B cell (primary cell): ENCODE data around the gene CAPG. TPM values are rescaled to one million over a fixed set of nuclear protein-coding genes. Genes with fewer than 3 reads are reported as not detected.
"Not testable (repeated sequence)": the region's sequence is repeated elsewhere in the genome, so short reads cannot be mapped to it uniquely, and the experiment has no call there.

ENCODE experiments used
- ATAC-seq: fragments of 200-7000 bp; cut with Tn5 transposase; one replicate; pipeline ENCODE4 v1.10.0; 2021; ENCODE audit warnings: low read depth, mild to moderate bottlenecking, moderate number of reproducible peaks, moderate library complexity
- CTCF ChIA-PET: fragments of 350-600 bp; sonication (Branson Sonifier 250); formaldehyde crosslinking; loops from one replicate; lab custom pipeline; 2021; ENCODE audit warnings: antibody characterized with exemption, inconsistent platforms; lab: Charles Lee
- POLR2A ChIA-PET: fragments of 350-600 bp; sonication (Branson Sonifier 250); formaldehyde crosslinking; loops from one replicate; lab custom pipeline; 2021; ENCODE audit warnings: antibody characterized with exemption; lab: Charles Lee
- DNase-seq: peaks from one replicate; pipeline ENCODE4 v3.0.0; 2013
- H2AFZ ChIP-seq: 2 replicates; pipeline ENCODE4 v1.6.1; 2012; ENCODE audit warnings: mild to moderate bottlenecking, low read depth, low read length; ENCODE audit not compliant: insufficient read depth, poor library complexity, severe bottlenecking
- H3K27ac ChIP-seq, 2 donors: 1 replicate in 1 of 2; 2 replicates in 1 of 2; pipeline ENCODE4 v1.5.1; 2012 to 2013; ENCODE audit warnings: low read length in 2 of 2, mild to moderate bottlenecking in 2 of 2, moderate library complexity in 1 of 2
- H3K27me3 ChIP-seq, 4 experiments: fragments of 200-600 bp in 1 of 4; sonication (generic) in 1 of 4; replicated peaks in 1 of 4; 1 replicate in 2 of 4; 2 replicates in 2 of 4; pipeline versions ENCODE4 v1.6.1 to v1.7.0; 2013 to 2016; ENCODE audit warnings: low read length in 3 of 4, mild to moderate bottlenecking in 2 of 4, mixed read lengths in 1 of 4, moderate library complexity in 1 of 4; ENCODE audit not compliant: insufficient read depth in 4 of 4, control insufficient read depth in 3 of 4; ENCODE audit errors: control extremely low read depth in 1 of 4
- H3K36me3 ChIP-seq, 2 experiments: replicated peaks in 1 of 2; 1 replicate in 1 of 2; 2 replicates in 1 of 2; pipeline versions ENCODE4 v1.6.1 to v1.7.1; 2013; ENCODE audit warnings: low read length in 1 of 2; ENCODE audit not compliant: insufficient read depth in 2 of 2, control insufficient read depth in 1 of 2; ENCODE audit errors: control extremely low read depth in 1 of 2, extremely low read depth in 1 of 2
- H3K4me1 ChIP-seq, 2 donors: fragments of 200-600 bp in 1 of 2; sonication (generic) in 1 of 2; 1 replicate in 1 of 2; 2 replicates in 1 of 2; pipeline versions ENCODE4 v1.5.1 to v1.6.1; 2013 to 2017; ENCODE audit warnings: low read length in 2 of 2; ENCODE audit not compliant: control insufficient read depth in 2 of 2, insufficient read depth in 2 of 2
- H3K4me2 ChIP-seq: replicated peaks from 2 replicates; pipeline ENCODE3; 2012; ENCODE audit warnings: mild to moderate bottlenecking, low read depth, low read length; ENCODE audit not compliant: poor library complexity, severe bottlenecking
- H3K4me3 ChIP-seq, 5 experiments: fragments of 200-600 bp in 1 of 5; sonication (generic) in 1 of 5; 1 replicate in 3 of 5; 2 replicates in 2 of 5; pipeline versions ENCODE4 v1.5.1 to v1.7.0; 2011 to 2016; ENCODE audit warnings: low read length in 4 of 5, mild to moderate bottlenecking in 4 of 5, low read depth in 2 of 5, control low read depth in 1 of 5, moderate library complexity in 1 of 5; ENCODE audit not compliant: insufficient read depth in 1 of 5; ENCODE audit errors: control extremely low read depth in 1 of 5, extremely low read depth in 1 of 5
- H3K79me2 ChIP-seq: fragments of 200-600 bp; sonication (generic); one replicate; pipeline ENCODE4 v1.6.0; 2016; ENCODE audit warnings: low read length; ENCODE audit not compliant: control insufficient read depth, insufficient read depth
- H3K9ac ChIP-seq: fragments of 200-600 bp; sonication (generic); 2 replicates; pipeline ENCODE4 v1.6.1; 2017; ENCODE audit warnings: mild to moderate bottlenecking, low read length, moderate library complexity
- H3K9me3 ChIP-seq, 3 donors: one replicate each; pipeline versions ENCODE4 v1.6.1 to v1.7.1; 2013; ENCODE audit warnings: low read length in 2 of 3; ENCODE audit not compliant: control insufficient read depth in 2 of 3, insufficient read depth in 1 of 3; ENCODE audit errors: control extremely low read depth in 1 of 3
- H4K20me1 ChIP-seq: 2 replicates; pipeline ENCODE4 v1.6.0; 2012; ENCODE audit warnings: mild to moderate bottlenecking, low read length; ENCODE audit not compliant: insufficient read depth, control insufficient read depth, poor library complexity, severe bottlenecking
- H3K27ac Mint-ChIP-seq: one replicate; pipeline ENCODE4 v1.8.0; 2021; ENCODE audit warnings: mixed read lengths
- H3K27me3 Mint-ChIP-seq: one replicate; pipeline ENCODE4 v1.8.0; 2021; ENCODE audit warnings: mixed read lengths
- H3K4me1 Mint-ChIP-seq: one replicate; pipeline ENCODE4 v1.8.0; 2021; ENCODE audit warnings: mixed read lengths
- H3K4me3 Mint-ChIP-seq: one replicate; pipeline ENCODE4 v1.8.0; 2021; ENCODE audit warnings: mixed read lengths
- H3K9me3 Mint-ChIP-seq: one replicate; pipeline ENCODE4 v1.8.0; 2022; ENCODE audit warnings: mixed read lengths; ENCODE audit not compliant: insufficient read depth
- CTCF ChIP-seq: fragments of 200-600 bp; IDR thresholded peaks from one replicate; pipeline ENCODE4 v1.8.0; 2022; ENCODE audit warnings: antibody characterized with exemption, mild to moderate bottlenecking
- EZH2 ChIP-seq: IDR thresholded peaks from 2 replicates; pipeline ENCODE4 v1.6.1; 2012; ENCODE audit warnings: borderline replicate concordance, low read depth, mild to moderate bottlenecking, moderate library complexity, low read length; ENCODE audit not compliant: insufficient read depth, poor library complexity, severe bottlenecking
- WGBS: methylation state at CpG from one replicate; pipeline ENCODE4 v1.1.5; 2013; ENCODE audit warnings: missing lambda C conversion rate; ENCODE audit not compliant: insufficient coverage; 5-methylcytosine and 5-hydroxymethylcytosine counted together
- intact Hi-C: fragments of 100-400 bp; cut with micrococcal nuclease; formaldehyde crosslinking; loops from one replicate; pipeline ENCODE4 v1.10.0; 2022
- polyA plus RNA-seq: library from polyadenylated mRNA; depleted of rRNA; stranded (reverse); fragments of >200 nt; gene quantifications from 2 replicates; pipeline ENCODE4 v1.2.3, GENCODE V29; 2012
- total RNA-seq, 2 donors: library from RNA; stranded (reverse); fragments of 120-200 nt in 1 of 2; gene quantifications; 1 replicate in 1 of 2; 2 replicates in 1 of 2; pipeline versions ENCODE4 v1.2.3 to v1.2.4, GENCODE V29; 2013 to 2022

CAPG gene
- total and polyA plus RNA-seq, 2 donors (not counting 1 experiment from before 2014, with no cell fraction given), result 158 to 210 TPM

GRCh38 chr2:85368921-85369320 is 41.2 kb downstream of the CAPG start:
- Mint-ChIP-seq H3K4me3 (no peak overlapping the region), H3K4me1 (no peaks in the 10 kb centered on the region), H3K9me3 (no peaks in the 10 kb centered on the region), H3K27ac (no peak overlapping the region), H3K27me3 (no peaks in the 10 kb centered on the region)
- CTCF ChIA-PET, result interaction anchor here (0.8 kb wide), 1 partner anchor 183 kb away, joined by 3 read pairs; no protein-coding TSS in a partner anchor
- ATAC-seq (no peak), DNase-seq (no peak)
- H3K9ac ChIP-seq, result no peak overlapping the region
- H3K4me1 ChIP-seq, result no peaks in the 10 kb centered on the region
- H3K4me3 ChIP-seq, result no peak overlapping the region
- POLR2A ChIA-PET, result no interaction called here
- intact Hi-C loops, result no loop called here
- no peaks in the 10 kb centered on the region for H3K79me2 ChIP-seq
- no peak overlapping the region for H2AFZ ChIP-seq
- H3K9me3 ChIP-seq, result no peaks in the 10 kb centered on the region
- peaks cover 0 to 9% of the 10 kb centered on the region in 2 experiments for H3K36me3 ChIP-seq
- no peak overlapping the region for H3K27ac ChIP-seq
- no peaks in the 10 kb centered on the region for H3K27me3 ChIP-seq
- TF ChIP-seq CTCF (no peak), EZH2 (no peak)
- H4K20me1 ChIP-seq, result no peaks in the 10 kb centered on the region
- no peak overlapping the region for H3K4me2 ChIP-seq

GRCh38 chr2:85367180-85367579 is 43.0 kb downstream of the CAPG start:
- Histone ChIP-seq H3K79me2 (no peaks in the 10 kb centered on the region), H3K27me3 (no peaks in the 10 kb centered on the region), H3K36me3 (peaks cover 2 to 20% of the 10 kb centered on the region in 2 experiments), H3K9ac (no peak overlapping the region), H3K4me2 (no peak overlapping the region), H4K20me1 (no peaks in the 10 kb centered on the region), H3K4me1 (no peaks in the 10 kb centered on the region), H3K4me3 (no peak overlapping the region), H2AFZ (no peak overlapping the region), H3K27ac (no peak overlapping the region), H3K9me3 (no peaks in the 10 kb centered on the region)
- Mint-ChIP-seq H3K4me1 (no peaks in the 10 kb centered on the region), H3K9me3 (no peaks in the 10 kb centered on the region), H3K27me3 (no peaks in the 10 kb centered on the region), H3K27ac (no peak overlapping the region), H3K4me3 (no peak overlapping the region)
- DNase-seq, result no peak
- ChIA-PET CTCF (no interaction called here), POLR2A (no interaction called here)
- 96% methylated on average over 4 of the region's 5 CpGs for whole genome bisulfite sequencing
- no peak for TF ChIP-seq CTCF
- no peak for TF ChIP-seq EZH2
- intact Hi-C loops, result no loop called here
- ATAC-seq, result no peak

- POLR2A ChIA-PET, result not testable (repeated sequence)
- WGBS, result 100% methylated on average over 1 of the region's 5 CpGs
Observed at GRCh38 chr2:85362653-85363387, 47.3 kb downstream of the CAPG start.

More at GRCh38 chr2:85362653-85363387, 47.3 kb downstream of the CAPG start:
- intact Hi-C loops, H3K27me3 Mint-ChIP-seq, H3K9me3 ChIP-seq, H3K4me1 Mint-ChIP-seq, H3K4me2 ChIP-seq, H3K4me3 ChIP-seq, H3K79me2 ChIP-seq, H3K4me3 Mint-ChIP-seq, CTCF ChIA-PET, H4K20me1 ChIP-seq, H3K9ac ChIP-seq, H3K27me3 ChIP-seq, H3K27ac Mint-ChIP-seq, ATAC-seq, H3K9me3 Mint-ChIP-seq, DNase-seq, H3K4me1 ChIP-seq, H2AFZ ChIP-seq, H3K27ac ChIP-seq: not testable (repeated sequence)
- peaks cover 2 to 22% of the 10 kb centered on the region in 2 experiments for H3K36me3 ChIP-seq
